GM19455 (cell line): ENCODE results near the gene CORO6.

Experiments
- ATAC-seq: cut with Tn5 transposase; IDR thresholded peaks from one replicate; pipeline ENCODE4 v1.9.1; 2021; ENCODE audit not compliant: unreplicated experiment

The CORO6 gene

DNA sequence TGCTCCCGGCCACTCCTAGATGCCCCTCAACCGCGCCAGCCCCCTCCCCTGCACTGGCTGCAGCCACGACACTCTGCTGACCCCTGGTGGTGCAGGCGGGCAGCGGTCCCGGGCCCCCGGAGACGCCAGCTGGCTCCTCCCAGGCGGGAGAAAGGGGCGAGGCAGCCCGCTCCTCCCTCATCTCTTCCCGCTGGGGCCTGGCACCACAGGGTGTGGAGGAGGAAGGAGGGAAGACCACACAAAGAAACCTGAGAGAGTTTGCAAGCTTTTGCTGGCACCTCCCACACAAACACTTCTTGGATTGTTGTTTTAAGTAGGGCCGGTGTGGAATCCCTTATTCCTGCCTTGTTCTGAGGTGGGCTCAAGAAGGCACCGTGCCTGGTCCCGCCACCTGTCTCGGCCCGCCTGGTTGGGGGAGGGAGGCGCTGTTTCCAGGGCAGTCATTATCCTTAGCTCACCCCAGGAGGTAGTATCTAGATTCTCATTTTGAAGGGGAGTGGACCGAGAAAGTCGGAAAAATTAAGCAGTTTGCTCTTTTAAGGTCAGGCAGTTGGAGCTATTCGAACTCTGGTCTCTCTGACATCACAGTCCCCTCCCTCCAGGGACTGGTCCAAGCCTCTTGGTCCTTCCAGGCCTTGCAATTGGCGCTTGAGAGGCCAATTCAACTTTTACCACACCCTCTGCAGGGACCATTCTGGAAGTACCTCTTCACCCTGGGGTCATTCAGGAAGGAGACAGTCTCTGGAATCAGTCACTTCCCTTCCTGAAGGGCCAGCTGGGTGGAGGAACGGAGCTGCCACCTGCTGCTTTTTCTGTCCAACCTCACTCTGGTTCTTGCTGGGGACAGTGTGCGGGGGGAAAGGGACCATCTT lies 30.7 kb downstream of the CORO6 start:
- no peak for ATAC-seq

GRCh38 chr17:29591146-29591736 lies 31.5 kb downstream of the CORO6 start:
- ATAC-seq: no peak

- no peak for ATAC-seq
Observed at GRCh38 chr17:29590411-29591145, 32.1 kb downstream of the CORO6 start.

- no peak for ATAC-seq
Observed at GRCh38 chr17:29589524-29590410, 32.9 kb downstream of the CORO6 start, which contains the start of gene GIT1. Gene GIT1, minus strand, starts transcription at chr17:29589648. Its CDS starts 270 bp downstream, at chr17:29589378.

- ATAC-seq: no peak
Observed at GRCh38 chr17:29588562-29589411, 33.9 kb downstream of the CORO6 start.

- ATAC-seq: no peak
Observed at GRCh38 chr17:29588017-29588561, 34.6 kb downstream of the CORO6 start.

DNA sequence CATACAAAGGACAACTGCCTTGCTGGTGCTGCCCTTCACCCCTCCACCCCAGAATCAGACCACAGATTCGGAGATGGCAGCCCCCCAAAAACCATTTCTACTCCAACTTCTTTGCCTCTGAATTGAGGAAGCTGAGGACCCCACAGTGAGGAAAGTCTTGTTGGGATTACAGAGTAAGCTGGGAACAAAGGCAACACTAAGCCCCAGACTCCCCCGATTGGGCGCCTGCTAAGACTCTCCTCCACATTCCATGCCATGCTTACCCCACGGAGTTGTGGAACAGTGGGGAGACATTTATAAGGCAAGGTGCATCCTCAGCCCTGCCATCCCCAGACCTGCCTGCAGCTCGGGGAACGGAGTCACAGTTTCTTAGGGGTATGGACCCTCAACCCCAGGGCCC lies 35.1 kb downstream of the CORO6 start:
- ATAC-seq: no peak

GRCh38 chr17:29586676-29587469 lies 35.8 kb downstream of the CORO6 start:
- ATAC-seq: no peak

- no peak for ATAC-seq
Observed at GRCh38 chr17:29585080-29585751, 37.5 kb downstream of the CORO6 start.

DNA sequence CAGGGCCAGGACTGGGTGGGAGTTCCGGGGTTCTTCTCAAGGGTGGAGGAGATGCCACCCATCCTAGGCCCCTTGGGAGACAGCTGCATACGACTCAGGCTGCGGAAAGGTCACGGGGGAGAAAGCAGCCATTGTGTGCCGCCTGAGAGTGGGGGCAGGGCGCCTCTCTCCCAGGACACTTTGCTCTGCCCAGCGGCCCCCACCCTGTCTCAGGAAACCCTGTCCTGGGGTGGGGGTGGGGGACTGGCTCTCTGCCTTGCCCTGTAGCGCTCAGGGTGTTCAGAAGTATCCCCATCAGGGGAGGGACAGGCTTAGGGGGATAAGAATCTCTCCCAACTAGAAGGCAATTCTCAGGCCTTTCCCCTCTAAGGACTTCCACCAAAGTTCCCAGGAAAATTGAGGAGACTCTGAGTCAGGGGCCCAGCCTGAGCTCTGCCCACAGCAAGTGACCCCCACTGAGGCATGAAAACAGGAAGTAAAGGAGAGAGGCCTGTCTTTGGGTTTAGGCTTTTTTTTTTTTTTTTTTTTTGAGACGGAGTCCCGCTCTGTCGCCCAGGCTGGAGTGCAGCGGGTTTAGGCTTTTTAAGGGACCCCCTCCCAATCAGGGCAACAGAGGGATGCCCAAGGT lies 38.1 kb downstream of the CORO6 start:
- ATAC-seq: no peak

GRCh38 chr17:29583324-29584248 lies 39.1 kb downstream of the CORO6 start:
- ATAC-seq: no peak

DNA sequence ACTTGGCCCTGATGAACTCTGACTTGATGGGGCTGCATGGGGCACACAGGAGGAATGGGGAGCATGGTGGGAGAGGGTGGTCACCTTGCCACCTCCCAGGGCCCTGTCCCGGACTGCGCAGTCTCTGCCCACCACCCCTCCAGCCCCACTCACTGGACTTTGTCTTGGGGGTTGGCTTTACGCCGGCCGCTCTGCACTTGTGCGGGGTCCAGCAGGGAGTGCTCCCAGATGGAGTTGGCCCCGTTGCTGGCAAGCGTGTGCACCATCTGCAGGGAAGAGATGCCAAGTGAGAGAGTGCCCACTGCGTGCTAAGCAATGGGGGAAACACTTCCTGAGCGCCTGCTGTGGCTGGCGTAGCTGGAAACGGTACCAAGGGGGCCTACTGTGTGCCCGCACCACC lies 39.9 kb downstream of the CORO6 start:
- no peak for ATAC-seq

DNA sequence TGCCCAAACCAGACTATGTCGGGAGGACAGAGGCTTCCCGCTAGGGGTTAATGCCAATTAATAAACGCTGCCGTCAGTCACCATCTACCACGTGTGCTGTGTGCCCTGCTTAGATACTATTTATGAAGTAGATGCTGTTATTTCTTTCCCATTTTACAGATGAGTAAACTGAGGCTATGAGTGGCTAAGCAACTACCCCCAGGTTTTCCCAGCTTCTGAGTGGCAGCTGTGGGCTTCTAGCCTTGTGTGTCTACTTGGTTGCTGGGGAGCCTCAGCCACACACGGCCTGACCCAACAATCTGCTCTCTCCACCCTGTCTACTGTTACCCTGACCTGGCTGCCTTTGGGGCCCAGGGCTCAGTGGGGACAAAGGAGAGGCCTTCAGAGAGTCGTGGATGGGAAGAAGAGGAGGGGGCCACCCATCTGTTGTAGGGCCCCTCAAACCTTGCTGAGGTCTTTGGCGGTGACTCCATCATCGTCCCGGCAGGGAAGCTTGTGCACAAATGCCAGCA lies 40.4 kb downstream of the CORO6 start:
- ATAC-seq: no peak

GRCh38 chr17:29581583-29582253 lies 41.0 kb downstream of the CORO6 start:
- ATAC-seq: no peak

DNA sequence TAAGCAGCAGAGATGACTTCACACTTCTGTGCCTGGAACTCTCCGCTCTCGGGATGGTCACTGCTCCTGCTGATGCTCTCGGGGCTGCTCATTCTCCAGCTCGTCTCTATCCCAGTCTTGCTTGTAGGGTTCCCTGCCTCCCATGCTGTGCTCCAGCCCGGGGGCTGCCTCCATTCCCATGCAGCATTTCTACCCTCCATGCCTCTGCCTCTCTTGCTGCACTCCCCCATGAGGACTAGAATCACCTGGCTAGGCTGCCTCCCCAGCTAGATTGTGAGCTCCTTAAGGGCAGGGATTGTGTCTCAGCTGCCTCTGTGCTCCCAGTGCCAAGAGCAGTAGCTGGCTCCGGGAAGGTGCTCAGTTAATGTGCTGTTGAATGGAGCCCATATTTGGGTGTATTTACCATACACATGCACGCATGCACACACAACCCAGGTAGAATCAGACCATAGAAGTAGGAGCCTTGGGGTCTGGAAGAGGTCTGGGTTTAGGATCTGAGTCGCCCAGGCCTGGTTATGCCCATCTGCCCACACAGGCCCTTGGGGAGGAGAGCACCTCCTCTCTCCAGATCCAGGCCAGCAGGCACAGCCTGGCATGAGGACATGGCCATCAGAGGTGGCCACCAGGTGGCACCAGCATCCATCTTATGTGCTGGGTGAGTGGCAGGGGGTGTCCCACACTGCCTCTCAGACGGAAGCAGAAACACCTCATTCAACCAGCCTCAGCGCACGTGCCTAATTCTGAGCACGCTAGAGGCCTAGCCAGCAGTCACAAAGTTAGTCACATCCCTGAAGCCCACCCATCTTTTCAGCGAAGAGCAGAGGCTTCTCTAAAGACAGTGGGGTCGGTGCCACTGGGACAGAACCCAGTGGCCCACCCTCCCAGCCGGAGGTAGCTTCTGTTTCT lies 42.6 kb downstream of the CORO6 start:
- no peak for ATAC-seq
